H1 (cell line): Measurements from ENCODE around the gene ARHGAP28. TPM values are rescaled to one million over a fixed set of nuclear protein-coding genes. Genes with fewer than 3 reads are reported as not detected.

ENCODE experiments used
- HDAC2 ChIP-seq, 2 experiments: fragments of 300-600 bp in 1 of 2; sonication (generic) in 1 of 2; IDR thresholded peaks; 2 replicates each; pipeline ENCODE4 v1.6.1; 2011 to 2012; ENCODE audit warnings: low read depth in 2 of 2, low read length in 2 of 2, mild to moderate bottlenecking in 2 of 2, moderate library complexity in 2 of 2, borderline replicate concordance in 1 of 2, inconsistent platforms in 1 of 2
- JUN ChIP-seq: IDR thresholded peaks from 2 replicates; pipeline ENCODE4 v1.6.1; 2011; ENCODE audit warnings: low read depth, mild to moderate bottlenecking, improper control_type of control experiment, low read length
- RBBP5 ChIP-seq: IDR thresholded peaks from 2 replicates; pipeline ENCODE4 v1.7.1; 2012; ENCODE audit warnings: low read depth, mild to moderate bottlenecking, inconsistent platforms, low read length, moderate library complexity, borderline replicate concordance
- ZNF274 ChIP-seq: IDR thresholded peaks from 2 replicates; pipeline ENCODE4 v1.7.0; 2012; ENCODE audit warnings: low read length, borderline replicate concordance; ENCODE audit errors: extremely low read depth
- polyA plus RNA-seq, 7 experiments: library from polyadenylated mRNA; depleted of rRNA in 3 of 7; stranded (reverse) in 5 of 7; unstranded in 2 of 7; fragments of >200 nt in 5 of 7; fragments of 200-250 nt in 2 of 7; gene quantifications; 1 replicate in 5 of 7; 2 replicates in 1 of 7; 4 replicates in 1 of 7; pipeline versions ENCODE4 v1.2.1 to v1.2.3, GENCODE V29; 2011 to 2013; ENCODE audit warnings: missing spikeins in 2 of 7, mixed read lengths in 2 of 7
- total RNA-seq: library from RNA; stranded (reverse); fragmentation: NEBNext Ultra II Directional; extraction: Animal tissue kit (Norgen Biotek cat#: 25700); gene quantifications from 2 replicates; pipeline ENCODE4 v1.2.1, GENCODE V29; 2021

ARHGAP28 gene
- total and polyA plus RNA-seq, 2 of the 8 experiments (the other 6 are each of a cell fraction or from before 2014, with no cell fraction given), result 2.9 to 14.4 TPM

- TF ChIP-seq RBBP5 (no peak), JUN (no peak), HDAC2 (IDR thresholded peaks at IDR 0.05; ENCODE audit: borderline replicate concordance in 1 of 2, low read depth in 2 of 2, low read length in 2 of 2) (no peak), ZNF274 (no peak)
Measured at GRCh38 chr18:6773777-6774176, 44.3 kb downstream of the ARHGAP28 start (continued).
